ENCODE results near the gene CREBL2.
A peak's percentile ranks its signal among the peaks of the same experiment; 100 is the strongest.

The CREBL2 gene

GRCh38 chr12:12682284-12682683 lies 70.6 kb downstream of the CREBL2 start:
- no peak for DNase-seq

- no peak for DNase-seq
Observed at GRCh38 chr12:12683136-12683697, 71.5 kb downstream of the CREBL2 start.

- DNase-seq, result no peak
Observed at GRCh38 chr12:12683725-12684124, 72.0 kb downstream of the CREBL2 start.

DNA sequence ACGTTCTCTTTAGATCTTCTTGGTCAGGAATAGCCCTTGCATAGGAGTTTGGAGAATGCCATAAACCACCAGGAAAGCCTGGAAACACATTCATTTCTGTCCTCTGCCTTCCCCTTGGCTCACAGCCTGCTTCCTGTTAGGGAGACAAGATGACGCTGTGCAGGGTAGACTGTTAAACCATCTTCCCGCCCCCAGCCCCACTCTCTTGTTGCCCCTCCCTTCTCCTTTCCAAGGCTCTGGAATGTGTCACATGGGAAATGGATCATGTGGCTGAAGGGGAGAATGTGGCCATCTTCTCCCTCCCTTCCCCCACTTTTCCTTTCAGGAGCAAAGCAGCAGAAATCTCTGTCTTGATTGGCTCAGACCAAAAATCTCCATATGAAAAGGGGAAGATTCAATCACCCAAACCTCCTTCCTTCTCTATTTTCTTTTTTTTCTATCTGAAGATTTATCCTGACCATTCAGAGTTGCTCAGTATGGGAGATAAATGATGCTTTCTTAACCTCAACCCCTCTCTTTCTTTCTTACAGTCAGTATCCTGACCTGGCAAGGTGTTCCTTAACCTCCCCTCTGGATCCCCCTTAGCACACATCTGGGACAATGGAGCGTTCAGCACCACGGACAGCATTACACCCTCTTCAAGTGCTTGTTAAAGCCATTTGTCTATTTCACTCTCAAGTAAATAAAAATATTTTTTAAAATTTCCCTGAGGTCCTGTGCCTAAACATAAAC lies 72.9 kb downstream of the CREBL2 start:
- peak in 1 of 2 donors; percentile 18 for DNase-seq

- no peak for DNase-seq
Observed at GRCh38 chr12:12685305-12685704, 73.6 kb downstream of the CREBL2 start.

DNA sequence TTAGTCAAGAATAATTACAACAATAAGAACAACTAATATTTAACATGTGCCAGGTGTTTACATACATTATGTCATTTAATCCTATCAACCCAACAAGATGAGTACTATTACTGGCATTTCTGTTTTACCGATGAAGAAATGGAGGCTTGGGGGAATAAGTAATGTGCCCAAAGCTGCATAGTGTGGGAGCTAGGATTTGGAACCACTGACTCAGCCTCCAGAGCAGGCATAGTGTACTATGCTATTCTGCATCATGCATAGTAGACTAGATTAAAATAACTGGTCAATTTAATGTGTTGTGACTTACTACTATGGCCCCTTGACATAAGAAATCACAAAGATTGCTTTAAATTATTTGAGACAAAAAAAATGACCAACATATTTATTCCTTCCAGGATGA lies 74.8 kb downstream of the CREBL2 start:
- DNase-seq, result no peak

DNA sequence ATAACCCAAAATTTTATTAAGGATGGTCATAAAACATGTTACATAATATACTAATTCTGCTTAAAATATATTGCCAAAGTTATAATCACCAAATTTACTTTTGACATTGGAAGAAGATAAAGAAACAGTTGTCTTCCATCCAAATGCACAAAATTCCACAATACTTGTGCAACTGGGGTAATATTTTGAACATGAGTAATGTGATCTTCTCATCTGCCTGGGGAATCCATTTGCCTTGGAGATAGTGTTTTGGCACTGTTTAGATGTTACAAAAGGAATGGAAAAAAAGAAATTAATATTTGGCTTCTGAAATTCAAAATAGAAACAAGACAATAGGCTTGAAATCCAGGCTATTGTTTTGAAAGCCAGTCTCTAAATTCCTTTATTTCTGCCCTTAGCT lies 75.2 kb downstream of the CREBL2 start:
- DNase-seq, result no peak

- DNase-seq, result no peak
Observed at GRCh38 chr12:12689647-12690300, 78.1 kb downstream of the CREBL2 start.

- no peak for DNase-seq
Observed at GRCh38 chr12:12691549-12691948, 79.9 kb downstream of the CREBL2 start.

- no peak for DNase-seq
Observed at GRCh38 chr12:12693111-12693671, 81.5 kb downstream of the CREBL2 start.
